ENCODE data around the gene AP2B1.
"Not testable (repeated sequence)": the region's sequence is repeated elsewhere in the genome, so short reads cannot be mapped to it uniquely, and the experiment has no call there.

Gene AP2B1

GRCh38 chr17:35587074-35587961, at the start of gene AP2B1:
AP2B1 (plus strand) TSS chr17:35587322; CDS start chr17:35594031, 6,709 bp downstream.
- peak; percentile 93 to 96 for DNase-seq

- peak in 1 of 2 experiments; percentile 25 for DNase-seq
Observed at GRCh38 chr17:35537601-35538141, 49.5 kb upstream of the AP2B1 start, which contains the start of gene SLFN12L. SLFN12L (minus strand) TSS chr17:35537678; CDS start chr17:35522364, 15,314 bp downstream.

- DNase-seq = no peak
Observed at GRCh38 chr17:35539659-35540026, 47.5 kb upstream of the AP2B1 start.

GRCh38 chr17:35540589-35541404, 46.3 kb upstream of the AP2B1 start:
- DNase-seq = peak in 1 of 2 experiments; percentile 11

GRCh38 chr17:35541434-35541833, 45.7 kb upstream of the AP2B1 start:
- DNase-seq = no peak

- DNase-seq = no peak
Observed at GRCh38 chr17:35542990-35543389, 44.1 kb upstream of the AP2B1 start.

- DNase-seq = no peak
Observed at GRCh38 chr17:35543856-35544255, 43.3 kb upstream of the AP2B1 start.

- DNase-seq = no peak
Observed at GRCh38 chr17:35545150-35545549, 42.0 kb upstream of the AP2B1 start.

- no peak for DNase-seq
Observed at GRCh38 chr17:35546487-35546886, 40.6 kb upstream of the AP2B1 start.

- no peak for DNase-seq
Observed at GRCh38 chr17:35548208-35548810, 38.8 kb upstream of the AP2B1 start.

- no peak for DNase-seq
Observed at GRCh38 chr17:35548978-35549377, 38.1 kb upstream of the AP2B1 start.

- DNase-seq = no peak
Observed at GRCh38 chr17:35553310-35553709, 33.8 kb upstream of the AP2B1 start.

- DNase-seq = no peak
Observed at GRCh38 chr17:35554668-35555067, 32.5 kb upstream of the AP2B1 start.

GRCh38 chr17:35555691-35556090, 31.4 kb upstream of the AP2B1 start:
- DNase-seq = no peak

GRCh38 chr17:35557353-35557752, 29.8 kb upstream of the AP2B1 start:
- no peak for DNase-seq

GRCh38 chr17:35559495-35560210, 27.5 kb upstream of the AP2B1 start:
- no peak for DNase-seq

GRCh38 chr17:35560703-35561102, 26.4 kb upstream of the AP2B1 start, which contains the start of gene SLFN14:
SLFN14 (minus strand) TSS chr17:35560819; CDS start chr17:35558062, 2,757 bp downstream.
- DNase-seq = no peak

- not testable (repeated sequence) for DNase-seq
Observed at GRCh38 chr17:35563181-35563580, 23.9 kb upstream of the AP2B1 start.

GRCh38 chr17:35566968-35567367, 20.2 kb upstream of the AP2B1 start:
- DNase-seq = no peak

GRCh38 chr17:35568561-35568960, 18.6 kb upstream of the AP2B1 start:
- peak; percentile 35 to 42 for DNase-seq

GRCh38 chr17:35569405-35569804, 17.7 kb upstream of the AP2B1 start:
- no peak for DNase-seq

GRCh38 chr17:35575759-35576158, 11.4 kb upstream of the AP2B1 start:
- DNase-seq = no peak
